ENCODE results near the gene GBF1. TPM values are rescaled to one million over a fixed set of nuclear protein-coding genes. Genes with fewer than 3 reads are reported as not detected.
"Not testable (repeated sequence)": the region's sequence is repeated elsewhere in the genome, so short reads cannot be mapped to it uniquely, and the experiment has no call there.

GBF1 gene
- polyA plus RNA-seq, 1 experiment: 31.9 TPM

DNA sequence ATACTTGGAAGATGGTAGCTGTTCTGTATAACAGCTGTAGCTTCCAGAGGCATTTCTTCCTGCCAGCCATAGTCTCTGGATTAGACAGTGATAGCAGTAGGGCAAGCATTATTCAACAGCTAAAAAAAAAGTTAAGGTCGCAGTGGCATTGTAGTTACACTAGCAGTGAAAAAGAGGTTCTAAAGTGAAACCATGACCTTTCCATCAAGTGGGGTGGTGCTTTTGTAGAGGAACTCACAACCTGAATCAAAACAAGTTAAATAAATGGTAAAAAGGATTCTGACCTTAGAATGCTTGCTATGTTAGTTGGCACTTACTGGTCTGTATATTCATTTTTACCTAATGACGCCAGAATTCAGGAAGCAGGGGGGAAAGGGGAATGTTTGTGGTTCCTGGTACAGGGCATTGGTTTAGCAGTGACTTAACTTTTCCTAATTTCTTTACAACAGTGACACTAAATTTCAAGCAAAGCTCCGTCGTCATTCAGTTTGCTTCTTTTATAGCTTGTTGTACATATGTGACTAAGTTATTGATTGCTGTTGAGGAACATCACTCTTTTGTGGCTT, 55.0 kb downstream of the GBF1 start:
- POLR2A ChIA-PET: interaction anchor here (0.9 to 1.2 kb wide), 2 partner anchors 12 to 55 kb away, joined by 3 to 5 read pairs; partner anchors contain the start of gene GBF1
- DNase-seq (ENCODE audit: low read depth, low spot score): peak; percentile 46
- no peaks in the 10 kb centered on the region; the same call in 1 of the 2 replicates for H3K9me3 ChIP-seq (ENCODE audit: control insufficient read depth, insufficient read depth, low read length)
- CTCF ChIA-PET: interaction anchor here (0.9 kb wide), 1 partner anchor 227 kb away, joined by 3 read pairs; no protein-coding TSS in a partner anchor
- peak overlapping the region; percentile 25; the same call in 1 of the 2 replicates for H3K4me3 ChIP-seq (ENCODE audit: low read depth, low read length)
- H3K27ac ChIP-seq (ENCODE audit: low read depth, low read length): peak overlapping the region; percentile 86
- H3K27me3 ChIP-seq (ENCODE audit: control insufficient read depth, insufficient read depth, low read length): no peaks in the 10 kb centered on the region
- TF ChIP-seq, protein P1, sequence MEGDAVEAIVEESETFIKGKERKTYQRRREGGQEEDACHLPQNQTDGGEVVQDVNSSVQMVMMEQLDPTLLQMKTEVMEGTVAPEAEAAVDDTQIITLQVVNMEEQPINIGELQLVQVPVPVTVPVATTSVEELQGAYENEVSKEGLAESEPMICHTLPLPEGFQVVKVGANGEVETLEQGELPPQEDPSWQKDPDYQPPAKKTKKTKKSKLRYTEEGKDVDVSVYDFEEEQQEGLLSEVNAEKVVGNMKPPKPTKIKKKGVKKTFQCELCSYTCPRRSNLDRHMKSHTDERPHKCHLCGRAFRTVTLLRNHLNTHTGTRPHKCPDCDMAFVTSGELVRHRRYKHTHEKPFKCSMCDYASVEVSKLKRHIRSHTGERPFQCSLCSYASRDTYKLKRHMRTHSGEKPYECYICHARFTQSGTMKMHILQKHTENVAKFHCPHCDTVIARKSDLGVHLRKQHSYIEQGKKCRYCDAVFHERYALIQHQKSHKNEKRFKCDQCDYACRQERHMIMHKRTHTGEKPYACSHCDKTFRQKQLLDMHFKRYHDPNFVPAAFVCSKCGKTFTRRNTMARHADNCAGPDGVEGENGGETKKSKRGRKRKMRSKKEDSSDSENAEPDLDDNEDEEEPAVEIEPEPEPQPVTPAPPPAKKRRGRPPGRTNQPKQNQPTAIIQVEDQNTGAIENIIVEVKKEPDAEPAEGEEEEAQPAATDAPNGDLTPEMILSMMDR (IDR thresholded peaks at IDR 0.05; ENCODE audit: low read depth, low read length): no peak

DNA sequence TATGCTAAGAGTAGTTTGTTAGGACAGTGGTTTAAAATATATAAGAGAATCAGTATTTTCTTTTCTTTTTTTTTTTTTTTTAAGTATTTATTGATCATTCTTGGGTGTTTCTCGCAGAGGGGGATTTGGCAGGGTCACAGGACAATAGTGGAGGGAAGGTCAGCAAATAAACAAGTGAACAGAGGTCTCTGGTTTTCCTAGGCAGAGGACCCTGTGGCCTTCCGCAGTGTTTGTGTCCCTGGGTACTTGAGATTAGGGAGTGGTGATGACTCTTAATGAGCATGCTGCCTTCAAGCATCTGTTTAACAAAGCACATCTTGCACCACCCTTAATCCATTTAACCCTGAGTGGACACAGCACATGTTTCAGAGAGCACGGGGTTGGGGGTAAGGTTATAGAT, 55.6 kb downstream of the GBF1 start:
- H3K27ac ChIP-seq (ENCODE audit: low read depth, low read length); H3K9me3 ChIP-seq (ENCODE audit: control insufficient read depth, insufficient read depth, low read length); H3K27me3 ChIP-seq (ENCODE audit: control insufficient read depth, insufficient read depth, low read length); DNase-seq (ENCODE audit: low read depth, low spot score); H3K4me3 ChIP-seq (ENCODE audit: low read depth, low read length): not testable (repeated sequence)
- ChIA-PET POLR2A (interaction anchor here (1.2 kb wide), 1 partner anchor 56 kb away, joined by 5 read pairs; the partner anchor contains the start of gene GBF1), CTCF (interaction anchor here (0.9 kb wide), 1 partner anchor 228 kb away, joined by 3 read pairs; no protein-coding TSS in a partner anchor)

DNA sequence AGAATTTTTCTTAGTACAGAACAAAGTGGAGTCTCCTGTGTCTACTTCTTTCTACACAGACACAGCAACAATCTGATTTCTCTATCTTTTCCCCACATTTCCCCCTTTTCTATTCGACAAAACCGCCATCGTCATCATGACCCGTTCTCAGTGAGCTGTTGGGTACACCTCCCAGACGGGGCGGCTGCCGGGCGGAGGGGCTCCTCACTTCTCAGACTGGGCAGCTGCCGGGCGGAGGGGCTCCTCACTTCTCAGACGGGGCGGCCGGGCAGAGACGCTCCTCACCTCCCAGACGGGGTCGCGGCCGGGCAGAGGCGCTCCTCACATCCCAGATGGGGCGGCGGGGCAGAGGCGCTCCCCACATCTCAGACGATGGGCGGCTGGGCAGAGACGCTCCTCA, 56.0 kb downstream of the GBF1 start:
- CTCF ChIA-PET; POLR2A ChIA-PET; H3K27me3 ChIP-seq (ENCODE audit: control insufficient read depth, insufficient read depth, low read length); H3K4me3 ChIP-seq (ENCODE audit: low read depth, low read length); H3K27ac ChIP-seq (ENCODE audit: low read depth, low read length); H3K9me3 ChIP-seq (ENCODE audit: control insufficient read depth, insufficient read depth, low read length); DNase-seq (ENCODE audit: low read depth, low spot score): not testable (repeated sequence)

DNA sequence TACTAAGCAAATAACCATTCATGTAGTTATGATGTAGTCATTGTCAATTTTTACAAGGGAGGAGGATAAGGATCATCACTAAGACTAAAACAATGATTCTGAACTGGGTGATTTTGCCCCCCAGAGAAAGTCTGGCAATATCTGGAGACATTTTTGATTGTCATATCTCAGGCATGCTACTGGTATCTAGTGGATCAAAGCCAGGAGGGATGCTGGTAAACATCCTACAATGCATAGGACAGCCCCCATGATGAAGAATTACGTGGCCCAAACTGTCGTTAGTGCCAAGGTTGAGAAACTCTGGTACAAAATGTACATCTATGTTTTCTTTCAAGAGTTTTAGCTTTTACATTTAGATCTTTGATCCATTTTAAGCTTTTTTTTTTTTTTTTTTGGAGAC, 57.3 kb downstream of the GBF1 start:
- H3K27me3 ChIP-seq (ENCODE audit: control insufficient read depth, insufficient read depth, low read length): no peaks in the 10 kb centered on the region
- ChIA-PET CTCF (interaction anchor here (1.4 kb wide), 1 partner anchor 73 kb away, joined by 3 read pairs; no protein-coding TSS in a partner anchor), POLR2A (no interaction called here)
- TF ChIP-seq, protein P1 (IDR thresholded peaks at IDR 0.05; ENCODE audit: low read depth, low read length): no peak
- no peak overlapping the region for H3K4me3 ChIP-seq (ENCODE audit: low read depth, low read length)
- no peak overlapping the region for H3K27ac ChIP-seq (ENCODE audit: low read depth, low read length)
- no peaks in the 10 kb centered on the region; the same call in 1 of the 2 replicates for H3K9me3 ChIP-seq (ENCODE audit: control insufficient read depth, insufficient read depth, low read length)
- DNase-seq (ENCODE audit: low read depth, low spot score): no peak

DNA sequence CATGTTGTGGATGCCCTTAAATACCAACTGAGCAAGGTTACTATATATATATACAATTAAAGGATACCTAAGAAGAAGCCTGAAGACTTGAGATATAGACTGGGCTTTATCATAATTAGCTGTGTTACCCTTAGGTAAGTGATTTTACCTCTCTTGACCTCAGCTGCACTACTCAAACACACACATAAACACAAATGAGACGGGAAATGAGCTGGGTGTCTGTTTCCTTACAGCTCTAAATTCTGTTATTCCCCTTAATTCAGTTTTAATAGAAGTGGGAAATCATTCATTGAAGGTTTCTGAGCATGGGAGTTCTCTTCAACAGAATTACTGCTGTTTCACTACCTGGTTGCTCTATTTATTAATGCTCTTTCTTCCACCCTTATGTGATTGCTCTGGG, 60.7 kb downstream of the GBF1 start:
- H3K4me3 ChIP-seq (ENCODE audit: low read depth, low read length): no peak overlapping the region
- POLR2A ChIA-PET: no interaction called here
- TF ChIP-seq, protein P1 (IDR thresholded peaks at IDR 0.05; ENCODE audit: low read depth, low read length): no peak
- no peak overlapping the region for H3K27ac ChIP-seq (ENCODE audit: low read depth, low read length)
- no peak for DNase-seq (ENCODE audit: low read depth, low spot score)
- H3K27me3 ChIP-seq (ENCODE audit: control insufficient read depth, insufficient read depth, low read length): no peaks in the 10 kb centered on the region
- H3K9me3 ChIP-seq (ENCODE audit: control insufficient read depth, insufficient read depth, low read length): no peaks in the 10 kb centered on the region; the same call in 1 of the 2 replicates
- CTCF ChIA-PET: no interaction called here

DNA sequence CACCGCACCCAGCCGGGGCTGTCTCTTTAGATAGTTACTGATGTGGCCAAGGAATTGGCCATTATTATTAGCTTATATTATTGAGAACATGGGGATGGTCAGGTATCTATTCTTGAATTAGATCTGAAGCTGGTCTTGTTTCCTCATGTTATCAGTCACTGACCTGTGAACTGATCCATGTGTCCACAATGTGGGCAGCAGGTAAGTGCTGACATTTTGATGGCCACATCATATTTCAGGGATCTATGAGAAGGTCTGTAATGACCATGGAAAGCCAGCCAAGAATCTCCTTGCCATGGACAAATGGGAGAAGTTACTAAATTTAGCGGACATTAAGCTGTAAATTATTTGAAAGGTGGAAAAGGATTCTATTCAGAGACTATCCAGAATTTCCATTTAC, 61.4 kb downstream of the GBF1 start:
- DNase-seq (ENCODE audit: low read depth, low spot score): no peak
- Histone ChIP-seq H3K27me3 (ENCODE audit: control insufficient read depth, insufficient read depth, low read length) (no peaks in the 10 kb centered on the region), H3K9me3 (ENCODE audit: control insufficient read depth, insufficient read depth, low read length) (no peaks in the 10 kb centered on the region; the same call in 1 of the 2 replicates), H3K27ac (ENCODE audit: low read depth, low read length) (no peak overlapping the region), H3K4me3 (ENCODE audit: low read depth, low read length) (no peak overlapping the region)
- POLR2A ChIA-PET: interaction anchor here (0.7 kb wide), 1 partner anchor 1077 kb away, joined by 3 read pairs; the partner anchor contains the start of gene LBX1
- TF ChIP-seq, protein P1 (IDR thresholded peaks at IDR 0.05; ENCODE audit: low read depth, low read length): no peak
- CTCF ChIA-PET: no interaction called here

DNA sequence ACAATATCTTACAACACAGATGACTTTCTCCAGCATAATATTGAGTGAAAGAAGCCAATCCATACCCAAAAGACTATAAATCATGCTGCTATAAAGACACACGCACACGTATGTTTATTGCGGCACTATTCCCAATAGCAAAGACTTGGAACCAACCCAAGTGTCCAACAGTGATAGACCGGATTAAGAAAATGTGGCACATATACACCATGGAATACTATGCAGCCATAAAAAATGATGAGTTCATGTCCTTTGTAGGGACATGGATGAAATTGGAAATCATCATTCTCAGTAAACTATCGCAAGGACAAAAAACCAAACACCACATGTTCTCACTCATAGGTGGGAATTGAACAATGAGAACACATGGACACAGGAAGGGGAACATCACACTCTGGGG, 63.0 kb downstream of the GBF1 start:
- H3K27ac ChIP-seq (ENCODE audit: low read depth, low read length); H3K4me3 ChIP-seq (ENCODE audit: low read depth, low read length); CTCF ChIA-PET; POLR2A ChIA-PET; H3K27me3 ChIP-seq (ENCODE audit: control insufficient read depth, insufficient read depth, low read length); DNase-seq (ENCODE audit: low read depth, low spot score); H3K9me3 ChIP-seq (ENCODE audit: control insufficient read depth, insufficient read depth, low read length): not testable (repeated sequence)
